ENCODE data around the gene IKZF2.

IKZF2 gene

DNA sequence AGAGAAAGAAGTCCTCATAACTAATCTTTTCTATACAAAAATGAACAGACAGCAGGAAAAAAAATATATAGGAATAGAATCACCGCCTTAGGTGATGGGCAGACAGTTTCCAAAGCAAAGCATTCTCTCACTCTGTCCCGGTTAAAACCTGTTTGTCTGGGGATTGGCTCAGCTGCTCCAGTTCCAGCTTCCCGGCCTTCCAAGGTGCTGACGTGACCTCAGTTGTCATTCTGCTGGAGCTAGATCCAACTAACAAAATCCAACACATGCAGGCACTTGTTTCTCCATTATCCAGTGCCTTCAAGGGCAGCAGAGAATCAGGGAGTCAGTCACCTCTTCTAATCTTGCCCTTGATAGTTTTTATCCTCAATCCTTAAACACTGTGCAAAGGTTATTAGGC lies 52.8 kb downstream of the IKZF2 start:
- DNase-seq: no peak

DNA sequence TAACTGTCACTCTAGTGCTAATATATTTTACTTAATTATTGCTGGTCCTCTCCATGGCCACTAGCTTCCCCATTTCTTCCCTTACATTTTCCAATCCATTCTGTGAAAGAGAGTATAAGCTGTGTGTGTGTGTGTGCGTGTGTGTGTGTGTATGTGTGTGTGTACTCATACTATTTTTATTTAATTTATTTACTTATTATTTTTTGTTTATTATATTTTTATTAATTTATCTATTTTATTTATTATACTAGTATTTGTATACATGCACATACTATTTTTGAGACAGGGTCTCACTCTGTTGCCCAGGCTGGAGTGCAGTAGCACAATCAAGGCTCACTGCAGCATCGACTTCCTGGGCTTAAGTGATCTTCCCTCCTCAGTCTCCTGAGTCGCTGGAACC lies 59.6 kb downstream of the IKZF2 start:
- DNase-seq: no peak

GRCh38 chr2:213090772-213091171 lies 60.6 kb downstream of the IKZF2 start:
- no peak for DNase-seq

DNA sequence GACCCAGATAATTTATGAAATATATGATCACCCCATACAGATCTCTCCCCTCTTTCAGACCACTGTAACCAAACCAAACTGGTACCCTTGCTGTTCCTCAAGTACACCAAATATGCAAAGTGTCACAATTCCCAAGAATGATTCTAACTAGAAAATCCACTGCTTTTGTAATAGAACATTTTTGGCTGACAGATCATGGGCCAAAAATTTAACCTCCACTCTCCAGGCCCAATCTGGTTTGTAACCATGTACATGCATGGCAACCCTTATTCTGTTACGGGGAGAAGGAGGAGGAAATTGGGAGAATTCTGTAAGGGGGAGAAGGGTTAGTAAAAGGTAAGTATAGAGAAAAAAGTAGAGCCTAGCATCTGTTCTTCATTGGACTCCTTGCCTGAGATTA lies 62.0 kb downstream of the IKZF2 start:
- DNase-seq: no peak

DNA sequence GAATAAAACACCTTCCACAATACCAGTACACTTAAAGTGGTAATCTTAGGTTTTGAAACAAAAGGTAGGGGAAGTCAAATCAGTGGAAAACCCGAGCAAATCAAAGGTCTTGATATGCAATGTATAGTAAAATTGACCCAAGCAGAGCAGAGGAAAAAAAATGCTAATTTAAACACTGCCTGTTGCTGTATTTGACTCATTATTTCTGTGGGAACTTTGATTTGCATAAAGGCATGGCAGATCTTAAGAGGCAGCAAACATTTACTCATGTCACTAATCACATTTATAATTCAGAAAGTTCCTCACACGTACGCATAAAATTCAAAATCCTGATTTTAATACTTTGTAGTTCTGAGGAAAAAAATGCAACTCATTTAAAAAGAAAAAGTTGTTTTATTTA lies 64.4 kb downstream of the IKZF2 start:
- DNase-seq: no peak

DNA sequence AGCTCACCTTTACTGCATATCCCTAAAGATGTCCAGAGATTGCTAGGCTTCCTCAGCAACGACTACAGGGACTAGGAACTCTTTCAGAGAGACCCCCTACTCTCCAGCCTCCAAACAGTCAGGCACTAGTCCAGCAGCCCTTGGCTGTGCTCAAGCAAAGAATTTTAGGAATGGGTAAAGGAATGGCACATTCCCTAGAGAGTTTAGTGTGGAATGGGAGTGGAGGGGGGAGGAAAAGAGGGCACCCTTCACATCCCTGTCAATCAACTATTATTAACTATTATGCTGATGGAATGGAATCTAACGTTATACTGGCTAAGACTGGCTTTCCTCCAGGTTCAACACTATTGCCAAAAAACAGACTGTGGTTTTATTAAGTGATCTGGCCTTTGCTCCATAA lies 64.8 kb downstream of the IKZF2 start:
- DNase-seq: no peak

- DNase-seq: no peak
These were observed 65.4 kb downstream of the IKZF2 start for GRCh38 chr2:213086050-213086449.

GRCh38 chr2:213085538-213085937 lies 65.9 kb downstream of the IKZF2 start:
- DNase-seq: no peak

GRCh38 chr2:213084261-213084660 lies 67.2 kb downstream of the IKZF2 start:
- DNase-seq: no peak

DNA sequence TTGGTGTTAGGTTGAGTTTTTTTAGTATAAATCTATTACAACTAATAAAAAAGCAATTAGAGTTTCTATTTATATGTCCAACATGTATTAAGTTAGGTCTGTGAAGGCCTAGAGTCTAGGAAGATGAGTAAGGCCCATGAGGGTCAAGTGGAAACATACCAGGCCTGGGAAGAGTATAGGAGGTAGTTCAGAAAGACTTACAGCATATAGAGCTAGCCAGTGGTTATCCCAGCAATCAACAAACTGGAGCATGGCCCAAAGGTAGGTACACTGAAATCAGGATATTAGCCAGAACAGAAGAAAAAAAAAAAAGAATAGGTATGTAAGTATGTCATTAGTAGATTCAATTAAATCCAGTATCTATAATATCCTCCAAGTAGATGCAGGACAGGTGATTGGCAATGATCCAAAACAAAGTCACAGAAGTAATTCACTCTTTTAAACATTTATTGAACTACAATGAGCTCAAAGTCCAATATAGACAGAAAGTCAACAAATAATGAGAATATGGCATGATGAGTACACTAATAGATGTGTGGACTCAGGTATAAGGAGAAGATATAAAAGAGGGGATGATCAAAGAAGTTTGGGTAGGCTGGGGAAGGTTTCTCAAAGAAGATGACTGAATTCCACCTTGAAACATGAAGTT lies 70.3 kb downstream of the IKZF2 start:
- DNase-seq: no peak

GRCh38 chr2:213079756-213080155 lies 71.7 kb downstream of the IKZF2 start:
- DNase-seq: no peak

- DNase-seq: no peak
These were observed 72.7 kb downstream of the IKZF2 start for GRCh38 chr2:213078686-213079085.

- no peak for DNase-seq
These were observed 81.9 kb downstream of the IKZF2 start for GRCh38 chr2:213069531-213069930.

DNA sequence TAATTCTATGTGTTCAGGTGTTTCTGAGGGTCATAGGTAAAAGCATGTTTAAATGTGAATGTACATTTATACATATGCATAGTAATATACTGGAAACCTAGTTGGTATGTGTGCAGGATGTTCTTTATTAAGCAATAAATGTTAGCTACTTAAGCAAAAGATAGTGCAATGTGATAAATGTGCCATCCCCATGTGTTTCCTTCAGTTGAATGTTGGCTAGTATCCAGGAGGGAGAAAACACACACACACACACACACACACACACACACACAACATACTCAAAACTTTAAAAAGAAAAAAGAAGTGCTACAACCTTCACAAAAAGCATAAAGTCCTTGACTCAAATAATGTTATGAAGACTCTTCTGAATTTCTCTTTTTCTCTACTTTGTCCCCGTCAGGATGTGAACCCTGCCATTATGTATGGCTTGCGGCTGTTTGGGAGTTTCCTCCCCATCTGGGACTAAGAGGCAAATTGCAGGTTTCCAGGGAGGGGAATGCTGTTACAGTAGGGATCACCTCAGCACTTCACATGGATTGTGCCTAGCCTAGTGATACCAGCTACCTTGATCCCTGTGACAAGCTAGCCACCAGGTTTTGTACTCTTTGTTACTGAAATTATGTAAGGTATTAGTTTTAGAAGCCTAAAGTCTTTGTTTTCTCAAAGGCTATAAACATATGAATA lies 82.6 kb downstream of the IKZF2 start:
- DNase-seq: no peak

- DNase-seq: no peak
These were observed 83.5 kb downstream of the IKZF2 start for GRCh38 chr2:213067888-213068287.

DNA sequence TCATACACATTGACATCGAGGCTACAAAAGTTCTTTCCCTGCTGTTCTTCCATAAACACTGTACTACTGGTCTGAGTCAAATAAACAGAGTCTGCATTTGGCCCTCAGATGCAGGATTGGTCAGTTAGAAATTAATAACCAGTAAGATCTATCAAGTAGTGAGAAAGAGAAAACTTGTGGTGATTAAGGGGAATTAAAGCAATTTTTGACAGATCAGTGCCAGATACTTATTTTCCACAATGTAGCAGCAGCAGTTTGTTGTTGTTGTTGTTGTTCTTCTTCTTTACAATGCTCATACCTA lies 85.0 kb downstream of the IKZF2 start:
- no peak for DNase-seq

DNA sequence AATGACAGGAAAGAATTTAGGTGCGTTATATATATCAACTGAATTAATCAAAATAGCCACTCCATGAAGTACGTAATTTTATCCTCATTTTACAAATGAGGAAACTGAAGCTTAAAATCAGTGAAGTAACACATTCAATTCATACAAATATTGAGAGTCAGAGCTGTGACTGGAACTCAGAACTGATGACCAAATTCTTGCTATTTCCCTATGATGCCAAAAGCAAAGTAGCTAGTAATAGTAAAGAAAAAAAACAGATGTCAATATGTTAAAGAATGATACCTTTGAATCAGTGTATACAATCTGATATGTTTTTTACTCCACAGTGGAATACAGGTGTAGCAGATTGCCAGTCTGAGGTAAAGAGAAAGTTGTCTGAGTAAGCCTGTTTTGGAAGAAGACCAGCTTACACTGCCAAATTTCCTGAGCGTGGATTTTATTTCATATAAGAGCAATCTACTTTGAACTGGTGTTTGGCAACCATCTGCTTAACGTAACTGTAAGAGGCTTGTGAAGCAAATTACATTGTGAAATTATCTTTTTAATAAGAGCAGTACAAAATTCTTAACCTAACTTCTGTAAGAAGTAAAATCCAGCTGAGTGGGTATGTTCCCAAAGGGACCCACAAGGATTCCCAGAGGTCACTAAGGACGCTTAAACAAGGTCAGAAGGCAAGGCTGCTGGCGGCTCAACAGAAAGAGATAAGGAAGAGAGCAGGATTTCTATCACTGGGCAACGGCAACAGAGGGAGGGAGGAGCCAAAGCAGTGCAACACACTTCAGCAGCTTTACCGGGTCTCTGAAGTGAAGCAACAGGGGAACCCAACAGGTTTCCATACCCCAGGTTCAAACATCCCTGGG lies 85.6 kb downstream of the IKZF2 start:
- DNase-seq: no peak

- DNase-seq: no peak
These were observed 87.3 kb downstream of the IKZF2 start for GRCh38 chr2:213064099-213064498.

- no peak for DNase-seq
These were observed 93.4 kb downstream of the IKZF2 start for GRCh38 chr2:213057977-213058376.

- DNase-seq: no peak
These were observed 105.0 kb downstream of the IKZF2 start for GRCh38 chr2:213046431-213046830.

- DNase-seq: no peak
These were observed 107.8 kb downstream of the IKZF2 start for GRCh38 chr2:213043566-213043965.

DNA sequence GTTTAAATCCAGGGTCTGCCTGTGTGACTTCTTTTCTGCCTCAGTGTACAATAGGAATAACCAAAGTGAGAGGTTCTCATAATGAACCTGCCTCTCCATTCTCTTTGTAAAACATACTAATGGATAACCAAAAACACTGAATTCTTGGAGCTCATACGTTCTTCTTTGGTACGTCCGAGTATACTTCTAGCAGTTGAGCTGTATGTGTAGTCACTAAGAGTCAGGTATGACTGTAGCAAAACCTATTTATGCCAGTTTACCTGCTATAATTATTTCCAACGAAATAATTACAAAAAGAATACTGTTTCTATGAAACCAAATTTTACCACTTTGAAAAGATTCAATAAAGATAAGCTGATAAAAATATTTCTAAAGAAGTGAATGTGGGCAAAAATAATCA lies 109.2 kb downstream of the IKZF2 start:
- DNase-seq: no peak

DNA sequence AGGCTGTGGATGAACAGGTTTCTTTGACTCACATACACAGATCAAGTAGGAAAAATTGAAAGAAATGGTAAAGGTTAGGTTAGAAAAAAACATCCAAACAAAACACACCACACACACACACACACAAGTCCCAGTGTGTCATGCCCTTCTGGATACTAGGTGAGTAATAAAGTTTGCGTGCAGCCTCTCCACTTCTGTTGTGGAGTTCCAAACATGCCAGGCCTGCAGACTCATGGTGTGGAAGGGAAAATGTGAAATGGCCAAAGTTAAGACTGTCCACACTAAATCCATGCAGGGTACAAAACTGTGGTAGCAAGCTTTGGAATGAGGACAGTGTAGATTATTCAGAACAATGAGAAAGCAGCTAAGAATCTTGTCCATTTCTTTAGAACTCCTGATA lies 114.6 kb downstream of the IKZF2 start:
- DNase-seq: no peak

DNA sequence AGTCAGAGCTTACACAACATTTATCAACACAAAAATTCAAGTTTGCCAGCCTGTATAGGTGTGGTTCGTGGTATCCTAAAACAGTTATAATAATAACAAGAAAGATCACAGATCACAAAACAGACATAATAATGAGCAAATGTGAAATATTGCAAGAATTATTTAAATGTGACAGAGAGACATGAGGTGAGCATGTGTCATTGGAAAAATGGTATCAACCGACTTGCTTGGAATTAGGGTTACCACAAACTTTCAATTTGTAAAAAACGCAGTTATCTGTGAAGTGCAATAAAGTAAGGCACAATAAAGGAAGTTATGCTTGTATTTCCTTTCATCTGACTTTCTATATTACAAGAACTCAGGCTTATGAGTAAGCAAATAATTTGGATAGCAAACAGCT lies 116.8 kb downstream of the IKZF2 start:
- no peak for DNase-seq

All from activated T-cell treated with anti-CD3 and anti-CD28 coated beads for 4 hours (primary cell).